Stromal cell of bone marrow (primary cell): ENCODE measurements around the gene SLF1.

Experiments used
- DNase-seq: peaks from one replicate; pipeline ENCODE4 v3.0.0-alpha.2; 2012; ENCODE audit warnings: low read depth

The SLF1 gene

GRCh38 chr5:94661086-94661485 is 42.6 kb downstream of the SLF1 start:
- DNase-seq: no peak

- DNase-seq: no peak
These were observed 49.5 kb downstream of the SLF1 start for GRCh38 chr5:94667937-94668336.

DNA sequence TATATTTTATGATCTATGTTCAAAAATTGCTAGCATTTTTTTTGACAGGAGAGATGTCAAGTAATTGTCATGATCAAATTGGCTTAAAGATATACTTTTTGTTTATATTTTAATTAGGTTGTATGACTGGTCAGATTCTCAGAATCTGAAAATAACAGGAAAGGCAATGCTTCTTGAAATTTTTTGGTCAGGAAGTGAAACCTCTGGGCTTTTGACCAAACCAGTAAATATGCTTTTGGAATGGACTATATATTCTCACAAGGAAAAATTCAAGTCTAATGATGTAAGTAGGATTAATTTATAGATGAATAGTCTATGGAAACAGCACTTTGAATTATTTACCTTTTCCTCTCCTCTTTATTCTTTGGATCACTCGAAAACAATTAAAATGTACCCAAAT is 52.3 kb downstream of the SLF1 start:
- no peak for DNase-seq

- DNase-seq: no peak
These were observed 54.3 kb downstream of the SLF1 start for GRCh38 chr5:94672746-94673145.

GRCh38 chr5:94674490-94675382 is 56.3 kb downstream of the SLF1 start:
- DNase-seq: no peak

DNA sequence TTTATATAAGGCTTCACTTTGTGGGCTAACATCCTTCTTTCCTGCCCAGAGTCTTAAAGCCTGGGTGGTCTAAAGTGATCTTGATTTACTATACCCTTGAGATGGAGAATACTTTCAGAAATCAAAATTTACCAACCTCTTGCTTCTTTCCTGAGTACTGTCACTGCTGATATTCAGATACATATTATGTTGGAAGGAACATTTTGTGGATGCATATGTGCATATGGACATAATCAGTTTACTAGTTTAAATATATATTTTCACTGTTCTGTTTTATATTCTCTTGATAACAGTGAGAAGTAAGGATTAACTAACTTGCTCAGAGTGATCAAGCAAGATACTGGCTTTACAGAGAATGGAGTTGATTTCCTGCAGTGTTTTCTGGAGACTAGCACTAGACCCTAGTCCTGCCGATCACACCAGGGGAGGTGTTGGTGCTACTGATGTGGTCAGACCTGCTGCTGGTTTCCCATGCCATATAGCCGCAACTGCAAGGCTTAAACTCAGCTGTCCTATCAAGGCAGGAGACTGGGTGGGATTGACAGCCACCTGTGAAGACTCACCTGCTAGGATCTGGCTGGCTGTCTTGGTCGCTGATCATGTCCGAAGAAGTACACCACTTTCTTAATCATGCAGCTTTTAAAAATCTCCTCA is 57.6 kb downstream of the SLF1 start:
- DNase-seq: no peak

DNA sequence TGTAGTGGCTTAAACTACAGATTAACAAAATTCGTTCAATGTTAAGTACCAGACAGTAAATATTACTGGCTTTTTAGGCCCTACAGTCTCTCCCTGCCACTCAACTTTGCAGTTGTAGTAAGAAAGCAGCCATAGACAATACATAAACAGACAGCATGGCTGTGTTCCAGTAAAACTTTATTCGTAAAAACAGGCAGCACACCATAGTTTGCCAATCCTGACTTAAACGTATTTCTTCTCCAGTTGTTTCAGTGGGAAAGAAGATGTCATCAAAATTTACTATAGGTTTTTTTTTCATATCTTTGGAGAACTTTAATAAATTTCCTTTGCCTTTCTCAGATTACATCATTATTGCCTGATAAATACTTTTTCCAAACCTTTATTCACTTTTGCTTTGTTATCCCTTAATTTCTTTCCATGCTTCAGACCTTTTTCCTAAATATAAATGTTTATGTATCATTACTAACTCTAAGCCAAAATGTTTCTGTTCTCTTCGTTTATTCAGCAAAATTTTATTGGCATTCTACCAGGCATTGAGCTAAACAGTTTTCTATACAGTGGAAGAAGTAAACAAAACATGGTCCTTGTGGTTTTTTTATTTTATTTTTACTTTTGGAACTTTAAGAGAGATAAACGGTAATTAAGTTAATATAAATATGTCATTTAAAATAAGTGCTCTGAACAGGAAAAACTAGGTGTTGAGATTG is 64.5 kb downstream of the SLF1 start:
- DNase-seq: no peak

- DNase-seq: no peak
These were observed 71.4 kb downstream of the SLF1 start for GRCh38 chr5:94689908-94690307.

DNA sequence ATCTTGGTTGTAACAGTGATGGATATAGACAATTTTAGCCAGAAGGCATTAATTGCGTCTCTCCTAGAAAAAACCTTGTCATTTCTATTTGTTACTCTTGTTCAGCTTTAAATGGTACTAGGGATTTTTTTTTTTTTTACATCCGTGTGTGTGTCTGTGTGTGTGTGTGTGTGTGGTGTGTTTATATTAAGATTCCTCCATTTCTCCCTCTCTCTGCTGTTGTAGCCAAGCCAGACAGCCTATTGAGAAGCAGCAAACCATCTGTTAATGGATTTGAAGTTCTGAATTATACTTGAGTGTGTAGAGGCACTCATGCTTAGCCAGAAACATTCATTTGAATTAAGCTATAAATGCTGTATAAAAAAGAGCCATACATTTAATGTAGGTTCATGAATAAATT is 72.3 kb downstream of the SLF1 start:
- no peak for DNase-seq

- DNase-seq: no peak
These were observed 72.8 kb downstream of the SLF1 start for GRCh38 chr5:94691291-94691690.

- peak; percentile 14 for DNase-seq
These were observed 73.5 kb downstream of the SLF1 start for GRCh38 chr5:94691949-94692348.

GRCh38 chr5:94692581-94692980 is 74.1 kb downstream of the SLF1 start:
- DNase-seq: no peak

DNA sequence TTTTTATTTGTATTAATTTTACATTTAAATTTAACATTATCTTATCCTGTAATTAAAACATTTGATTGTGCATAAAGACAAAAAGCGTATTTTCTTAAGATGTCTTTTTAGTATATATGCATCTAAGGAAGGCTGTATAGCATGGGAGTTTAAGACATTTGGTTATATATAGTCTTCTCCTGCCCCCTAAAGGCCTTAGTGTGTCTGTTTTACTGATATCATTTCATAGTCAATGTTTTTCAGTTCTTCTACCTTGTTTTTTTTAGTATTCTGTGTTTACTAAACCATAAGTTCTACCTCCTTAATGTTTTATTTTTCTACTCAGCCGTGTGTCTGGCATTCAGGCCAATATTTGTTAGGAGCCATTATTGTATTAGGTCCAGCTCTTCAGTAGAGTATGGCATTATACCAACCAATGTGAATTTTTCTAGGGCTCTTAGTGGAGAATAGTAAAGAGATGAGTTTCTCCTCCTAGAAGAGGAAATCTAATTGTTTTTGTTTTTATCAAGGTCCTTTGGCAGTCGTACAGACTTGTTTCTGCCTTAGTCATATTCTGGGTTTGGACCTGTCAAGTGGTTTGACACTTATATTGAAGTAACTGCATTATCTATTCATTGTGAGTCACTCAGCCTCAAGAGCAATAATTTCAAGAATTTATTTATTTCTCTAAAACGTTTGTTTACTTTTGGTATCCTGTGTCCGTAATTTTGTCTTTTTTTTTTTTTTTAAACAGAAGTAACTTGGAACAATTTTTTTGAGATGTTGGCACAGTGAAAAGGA is 74.8 kb downstream of the SLF1 start:
- DNase-seq: peak; percentile 43

DNA sequence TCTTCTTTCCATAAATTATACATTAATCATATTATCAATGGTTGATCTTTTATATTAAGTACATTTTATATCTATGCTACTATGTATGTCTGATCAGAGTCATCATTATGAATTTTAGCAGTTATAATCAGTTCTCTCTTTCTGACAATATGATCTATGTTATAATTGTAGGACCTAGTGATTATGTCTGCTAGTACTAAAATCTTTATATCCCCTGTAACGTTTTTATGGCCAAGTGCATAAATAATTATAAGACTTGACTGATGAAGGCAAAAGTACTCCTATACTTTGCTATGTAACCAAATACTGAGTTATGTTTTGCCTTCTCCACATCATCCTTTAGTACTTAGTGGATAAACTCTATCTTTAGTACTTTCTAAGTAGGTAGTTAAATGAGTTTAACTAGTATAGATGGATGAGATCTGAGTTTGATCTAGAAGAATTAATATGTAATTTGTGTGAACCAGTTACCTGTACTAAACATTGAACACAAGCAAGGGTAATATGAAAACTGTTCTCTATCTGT is 75.4 kb downstream of the SLF1 start:
- DNase-seq: no peak

DNA sequence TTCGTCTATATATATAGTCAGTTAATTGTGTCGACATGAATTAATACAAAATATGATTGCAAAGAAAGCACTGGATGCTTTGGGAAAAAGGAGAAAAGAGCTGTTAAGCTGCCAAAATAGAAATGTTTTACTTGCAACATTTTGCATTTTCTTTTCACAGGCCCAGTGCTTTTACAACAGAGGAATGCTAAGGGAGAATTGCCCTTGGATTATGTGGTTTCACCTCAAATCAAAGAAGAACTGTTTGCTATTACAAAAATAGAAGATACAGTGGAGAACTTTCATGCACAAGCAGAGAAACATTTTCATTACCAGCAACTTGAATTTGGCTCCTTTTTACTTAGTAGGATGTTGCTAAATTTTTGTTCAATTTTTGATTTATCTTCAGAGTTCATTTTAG is 76.2 kb downstream of the SLF1 start:
- no peak for DNase-seq

DNA sequence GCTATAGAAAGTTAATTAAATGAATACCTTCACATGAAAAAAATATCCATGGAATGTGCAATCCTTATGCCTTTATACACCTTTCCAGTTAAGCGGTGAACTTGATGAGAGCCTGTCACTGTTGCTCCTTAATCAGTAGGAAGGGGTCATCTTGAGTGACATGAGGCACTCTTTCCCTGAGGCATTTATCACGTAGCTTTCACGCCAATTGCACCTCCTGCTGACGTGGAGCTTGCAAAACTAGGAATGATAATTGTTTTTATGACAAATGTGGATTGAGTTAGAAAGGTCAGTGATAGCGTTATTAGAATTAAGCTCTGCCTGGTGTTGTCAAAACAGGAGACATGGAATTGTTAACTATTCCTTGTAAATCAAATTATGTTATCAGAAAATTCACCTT is 79.7 kb downstream of the SLF1 start:
- DNase-seq: no peak

- DNase-seq: no peak
These were observed 81.1 kb downstream of the SLF1 start for GRCh38 chr5:94699562-94699961.

GRCh38 chr5:94700592-94700991 is 82.1 kb downstream of the SLF1 start:
- no peak for DNase-seq

- no peak for DNase-seq
These were observed 84.3 kb downstream of the SLF1 start for GRCh38 chr5:94702729-94703128.

- no peak for DNase-seq
These were observed 87.0 kb downstream of the SLF1 start for GRCh38 chr5:94705427-94705826.

- DNase-seq: no peak
These were observed 88.9 kb downstream of the SLF1 start for GRCh38 chr5:94707359-94707758.

- no peak for DNase-seq
These were observed 90.8 kb downstream of the SLF1 start for GRCh38 chr5:94709277-94709676.
